Activated naive CD8-positive, alpha-beta T cell treated with anti-CD3 and anti-CD28 coated beads, Interleukin-2, amount 10 ng/mL, durations not matched to agents 7 days and 5 days (primary cell): Measurements from ENCODE around the gene COPRS. TPM values are rescaled to one million over a fixed set of nuclear protein-coding genes. Genes with fewer than 3 reads are reported as not detected.
A peak's percentile ranks its signal among the peaks of the same experiment; 100 is the strongest.

Source experiments
- ATAC-seq: fragments of 150-1000 bp; cut with Tn5 transposase; one replicate; pipeline ENCODE4 v1.10.0; 2021; ENCODE audit warnings: low read depth, moderate library complexity
- POLR2A ChIA-PET: fragments of 350-600 bp; sonication (Branson Sonifier 250); formaldehyde crosslinking; loops from one replicate; lab custom pipeline; 2021; ENCODE audit warnings: antibody characterized with exemption; lab: Charles Lee
- DNase-seq: peaks from one replicate; pipeline ENCODE4 v3.0.0; 2021
- H3K27ac Mint-ChIP-seq: one replicate; pipeline ENCODE4 v1.8.0; 2022; ENCODE audit warnings: mild to moderate bottlenecking, mixed read lengths
- H3K27me3 Mint-ChIP-seq: one replicate; pipeline ENCODE4 v1.8.0; 2022; ENCODE audit warnings: mild to moderate bottlenecking, moderate library complexity, mixed read lengths
- H3K36me3 Mint-ChIP-seq: one replicate; pipeline ENCODE4 v1.8.0; 2021; ENCODE audit warnings: mild to moderate bottlenecking, mixed read lengths
- H3K4me1 Mint-ChIP-seq: one replicate; pipeline ENCODE4 v1.8.0; 2021; ENCODE audit warnings: mixed read lengths
- H3K4me3 Mint-ChIP-seq: one replicate; pipeline ENCODE4 v1.8.0; 2022; ENCODE audit warnings: mild to moderate bottlenecking, moderate library complexity, mixed read lengths
- H3K9me3 Mint-ChIP-seq: one replicate; pipeline ENCODE4 v1.8.0; 2021; ENCODE audit warnings: mixed read lengths
- total RNA-seq, 2 experiments: library from RNA; stranded (reverse); gene quantifications; one replicate each; pipeline ENCODE4 v1.2.3, GENCODE V29; 2021

COPRS gene
- 10 to 100 TPM; 11.9 to 12.6 TPM for total RNA-seq

GRCh38 chr17:31858642-31859486 is at the start of gene COPRS:
COPRS (minus strand) TSS chr17:31859244; CDS start chr17:31859199, 45 bp downstream.
- Mint-ChIP-seq H3K36me3 (peaks cover 11% of the 10 kb centered on the region), H3K4me3 (peak within 1 kb of the TSS; percentile 80), H3K27me3 (no peaks in the 10 kb centered on the region), H3K27ac (peak within 1 kb of the TSS; percentile 61), H3K9me3 (no peaks in the 10 kb centered on the region), H3K4me1 (peaks cover 15% of the 10 kb centered on the region)
- ATAC-seq (peak; percentile 81), DNase-seq (peak; percentile 85)
- POLR2A ChIA-PET, result interaction anchor here (0.6 kb wide), 1 partner anchor 52 kb away, joined by 3 read pairs; no protein-coding TSS in a partner anchor

GRCh38 chr17:31908386-31908785 is 49.3 kb upstream of the COPRS start:
- no peaks in the 10 kb centered on the region for H3K9me3 Mint-ChIP-seq
- no peak for ATAC-seq
- H3K4me3 Mint-ChIP-seq, result no peak overlapping the region
- H3K4me1 Mint-ChIP-seq, result peaks cover 7% of the 10 kb centered on the region
- peaks cover 37% of the 10 kb centered on the region for H3K27me3 Mint-ChIP-seq
- no peak for DNase-seq
- H3K27ac Mint-ChIP-seq, result no peak overlapping the region
- POLR2A ChIA-PET, result no interaction called here
- no peaks in the 10 kb centered on the region for H3K36me3 Mint-ChIP-seq

- Mint-ChIP-seq H3K36me3 (no peaks in the 10 kb centered on the region), H3K9me3 (no peaks in the 10 kb centered on the region), H3K4me1 (peaks cover 12% of the 10 kb centered on the region), H3K4me3 (no peak overlapping the region), H3K27ac (no peak overlapping the region), H3K27me3 (peaks cover 37% of the 10 kb centered on the region)
- peak; percentile 36 for ATAC-seq
- POLR2A ChIA-PET, result no interaction called here
- no peak for DNase-seq
Measured at GRCh38 chr17:31907342-31907962, 48.4 kb upstream of the COPRS start.

- Mint-ChIP-seq H3K4me3 (no peak overlapping the region), H3K9me3 (no peaks in the 10 kb centered on the region), H3K27me3 (peaks cover 18% of the 10 kb centered on the region), H3K36me3 (no peaks in the 10 kb centered on the region), H3K4me1 (peaks cover 13% of the 10 kb centered on the region), H3K27ac (no peak overlapping the region)
- DNase-seq (no peak), ATAC-seq (no peak)
- POLR2A ChIA-PET, result interaction anchor here (0.9 kb wide), 1 partner anchor 9 kb away, joined by 3 read pairs; no protein-coding TSS in a partner anchor
Measured at GRCh38 chr17:31903401-31903800, 44.4 kb upstream of the COPRS start.

GRCh38 chr17:31902693-31903092 is 43.6 kb upstream of the COPRS start:
- POLR2A ChIA-PET, result interaction anchor here (0.9 kb wide), 1 partner anchor 10 kb away, joined by 3 read pairs; no protein-coding TSS in a partner anchor
- ATAC-seq, result no peak
- no peaks in the 10 kb centered on the region for H3K9me3 Mint-ChIP-seq
- H3K36me3 Mint-ChIP-seq, result peaks cover 3% of the 10 kb centered on the region
- no peak overlapping the region for H3K4me3 Mint-ChIP-seq
- peaks cover 11% of the 10 kb centered on the region for H3K4me1 Mint-ChIP-seq
- peaks cover 16% of the 10 kb centered on the region for H3K27me3 Mint-ChIP-seq
- DNase-seq, result no peak
- H3K27ac Mint-ChIP-seq, result no peak overlapping the region

GRCh38 chr17:31900877-31901276 is 41.8 kb upstream of the COPRS start:
- POLR2A ChIA-PET, result interaction anchor here (0.9 to 1.4 kb wide), 5 partner anchors 13 to 392 kb away, joined by 3 to 8 read pairs (median 3); partner anchors contain the start of gene SUZ12
- Mint-ChIP-seq H3K4me1 (peaks cover 8% of the 10 kb centered on the region), H3K4me3 (no peak overlapping the region), H3K27me3 (no peaks in the 10 kb centered on the region), H3K9me3 (no peaks in the 10 kb centered on the region), H3K36me3 (peaks cover 6% of the 10 kb centered on the region), H3K27ac (no peak overlapping the region)
- ATAC-seq (no peak), DNase-seq (no peak)

- no peaks in the 10 kb centered on the region for H3K9me3 Mint-ChIP-seq
- POLR2A ChIA-PET, result no interaction called here
- H3K27ac Mint-ChIP-seq, result no peak overlapping the region
- no peak overlapping the region for H3K4me3 Mint-ChIP-seq
- no peaks in the 10 kb centered on the region for H3K27me3 Mint-ChIP-seq
- ATAC-seq (no peak), DNase-seq (no peak)
- H3K4me1 Mint-ChIP-seq, result peaks cover 2% of the 10 kb centered on the region
- peaks cover 32% of the 10 kb centered on the region for H3K36me3 Mint-ChIP-seq
Measured at GRCh38 chr17:31888124-31888523, 29.1 kb upstream of the COPRS start.

- no peak overlapping the region for H3K27ac Mint-ChIP-seq
- ATAC-seq, result no peak
- no peak for DNase-seq
- peaks cover 18% of the 10 kb centered on the region for H3K4me1 Mint-ChIP-seq
- POLR2A ChIA-PET, result interaction anchor here (1.5 kb wide), 1 partner anchor 12 kb away, joined by 8 read pairs; no protein-coding TSS in a partner anchor
- H3K27me3 Mint-ChIP-seq, result no peaks in the 10 kb centered on the region
- no peak overlapping the region for H3K4me3 Mint-ChIP-seq
- peaks cover 49% of the 10 kb centered on the region for H3K36me3 Mint-ChIP-seq
- H3K9me3 Mint-ChIP-seq, result no peaks in the 10 kb centered on the region
Measured at GRCh38 chr17:31882571-31882970, 23.5 kb upstream of the COPRS start.

GRCh38 chr17:31880311-31880710 is 21.3 kb upstream of the COPRS start:
- no peaks in the 10 kb centered on the region for H3K27me3 Mint-ChIP-seq
- POLR2A ChIA-PET, result no interaction called here
- no peak for DNase-seq
- ATAC-seq, result no peak
- no peak overlapping the region for H3K27ac Mint-ChIP-seq
- H3K36me3 Mint-ChIP-seq, result peaks cover 52% of the 10 kb centered on the region
- H3K4me1 Mint-ChIP-seq, result peaks cover 22% of the 10 kb centered on the region
- no peaks in the 10 kb centered on the region for H3K9me3 Mint-ChIP-seq
- no peak overlapping the region for H3K4me3 Mint-ChIP-seq

GRCh38 chr17:31878703-31879073 is 19.6 kb upstream of the COPRS start:
- H3K4me3 Mint-ChIP-seq, result peak overlapping the region; percentile 67
- peaks cover 49% of the 10 kb centered on the region for H3K36me3 Mint-ChIP-seq
- POLR2A ChIA-PET, result interaction anchor here (0.6 to 1.0 kb wide), 2 partner anchors 12 to 782 kb away, joined by 3 read pairs; no protein-coding TSS in a partner anchor
- DNase-seq, result no peak
- no peaks in the 10 kb centered on the region for H3K27me3 Mint-ChIP-seq
- peaks cover 22% of the 10 kb centered on the region for H3K4me1 Mint-ChIP-seq
- ATAC-seq, result peak; percentile 25
- H3K9me3 Mint-ChIP-seq, result no peaks in the 10 kb centered on the region
- H3K27ac Mint-ChIP-seq, result peak overlapping the region; percentile 68

GRCh38 chr17:31877911-31878702 is 19.1 kb upstream of the COPRS start:
- Mint-ChIP-seq H3K4me3 (peak overlapping the region; percentile 67), H3K36me3 (peaks cover 48% of the 10 kb centered on the region), H3K9me3 (no peaks in the 10 kb centered on the region), H3K27me3 (no peaks in the 10 kb centered on the region), H3K4me1 (peaks cover 22% of the 10 kb centered on the region), H3K27ac (peak overlapping the region; percentile 68)
- POLR2A ChIA-PET, result interaction anchor here (0.6 to 1.0 kb wide), 2 partner anchors 11 to 782 kb away, joined by 3 read pairs; no protein-coding TSS in a partner anchor
- peak; percentile 47 for DNase-seq
- peak; percentile 91 for ATAC-seq

- H3K4me1 Mint-ChIP-seq, result peaks cover 21% of the 10 kb centered on the region
- H3K36me3 Mint-ChIP-seq, result peaks cover 50% of the 10 kb centered on the region
- DNase-seq, result no peak
Measured at GRCh38 chr17:31877341-31877740, 18.3 kb upstream of the COPRS start.

GRCh38 chr17:31875081-31875480 is 16.0 kb upstream of the COPRS start:
- peaks cover 49% of the 10 kb centered on the region for H3K36me3 Mint-ChIP-seq
- H3K9me3 Mint-ChIP-seq, result no peaks in the 10 kb centered on the region
- no peak for DNase-seq
- H3K4me1 Mint-ChIP-seq, result peaks cover 21% of the 10 kb centered on the region
- H3K27me3 Mint-ChIP-seq, result no peaks in the 10 kb centered on the region
- POLR2A ChIA-PET, result no interaction called here
- no peak overlapping the region for H3K4me3 Mint-ChIP-seq
- no peak overlapping the region for H3K27ac Mint-ChIP-seq
- ATAC-seq, result no peak

More at GRCh38 chr17:31877341-31877740, 18.3 kb upstream of the COPRS start:
- no peaks in the 10 kb centered on the region for H3K27me3 Mint-ChIP-seq
- H3K4me3 Mint-ChIP-seq, result no peak overlapping the region
- POLR2A ChIA-PET, result no interaction called here
- H3K9me3 Mint-ChIP-seq, result no peaks in the 10 kb centered on the region
- no peak for ATAC-seq
- H3K27ac Mint-ChIP-seq, result no peak overlapping the region
